Stimulated activated CD4-positive, alpha-beta T cell treated with anti-CD3 and anti-CD28 coated beads, TNF-alpha, amount 100 ng/mL, for 48 hours (primary cell): Measurements from ENCODE around the gene DOCK1.
A peak's percentile ranks its signal among the peaks of the same experiment; 100 is the strongest.

Experiments used
- DNase-seq, 3 donors: peaks; one replicate each; pipeline ENCODE4 v3.0.0-alpha.2; 2020; ENCODE audit warnings: low read depth in 3 of 3

Gene DOCK1

DNA sequence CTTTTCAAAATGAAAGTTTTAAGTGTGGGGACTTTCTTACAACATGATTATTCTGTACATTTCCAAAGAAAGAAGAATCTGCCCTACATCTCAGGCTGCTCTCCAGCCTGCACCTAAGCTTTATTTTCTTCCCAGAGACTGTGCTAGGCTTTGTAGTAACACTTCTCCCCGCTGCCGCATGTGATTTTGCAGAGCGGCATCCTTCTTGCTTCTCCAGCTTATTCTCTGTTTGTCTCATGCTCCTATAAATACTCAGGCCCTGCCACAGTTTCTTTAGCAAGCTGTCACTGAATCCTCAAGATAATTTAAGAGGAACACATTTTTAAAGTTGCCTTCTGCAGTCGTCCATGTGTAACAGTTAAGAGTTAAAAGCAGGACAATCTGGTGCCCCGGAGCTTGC lies 237.6 kb downstream of the DOCK1 start:
- no peak for DNase-seq

- no peak for DNase-seq
These were observed 239.9 kb downstream of the DOCK1 start for GRCh38 chr10:127145173-127145572.

DNA sequence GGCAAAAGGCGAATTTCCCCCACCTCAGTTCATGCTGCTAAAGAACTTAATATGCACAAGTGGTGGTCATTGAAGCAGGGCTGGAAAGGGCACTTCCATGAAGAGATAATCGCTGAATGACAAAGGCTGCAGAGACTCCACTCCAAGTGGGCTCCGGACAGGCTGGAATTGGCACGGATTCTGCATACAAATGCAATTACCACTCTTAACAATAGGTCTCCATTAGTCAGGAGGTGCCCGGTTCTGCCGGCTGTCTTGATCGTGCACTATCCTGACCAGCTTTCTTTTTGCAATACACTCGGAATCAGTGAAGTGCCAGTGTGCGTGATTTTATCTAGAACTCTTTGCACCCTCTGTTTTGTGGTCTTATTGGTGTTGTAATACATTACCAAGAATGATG lies 241.4 kb downstream of the DOCK1 start:
- DNase-seq, result no peak

DNA sequence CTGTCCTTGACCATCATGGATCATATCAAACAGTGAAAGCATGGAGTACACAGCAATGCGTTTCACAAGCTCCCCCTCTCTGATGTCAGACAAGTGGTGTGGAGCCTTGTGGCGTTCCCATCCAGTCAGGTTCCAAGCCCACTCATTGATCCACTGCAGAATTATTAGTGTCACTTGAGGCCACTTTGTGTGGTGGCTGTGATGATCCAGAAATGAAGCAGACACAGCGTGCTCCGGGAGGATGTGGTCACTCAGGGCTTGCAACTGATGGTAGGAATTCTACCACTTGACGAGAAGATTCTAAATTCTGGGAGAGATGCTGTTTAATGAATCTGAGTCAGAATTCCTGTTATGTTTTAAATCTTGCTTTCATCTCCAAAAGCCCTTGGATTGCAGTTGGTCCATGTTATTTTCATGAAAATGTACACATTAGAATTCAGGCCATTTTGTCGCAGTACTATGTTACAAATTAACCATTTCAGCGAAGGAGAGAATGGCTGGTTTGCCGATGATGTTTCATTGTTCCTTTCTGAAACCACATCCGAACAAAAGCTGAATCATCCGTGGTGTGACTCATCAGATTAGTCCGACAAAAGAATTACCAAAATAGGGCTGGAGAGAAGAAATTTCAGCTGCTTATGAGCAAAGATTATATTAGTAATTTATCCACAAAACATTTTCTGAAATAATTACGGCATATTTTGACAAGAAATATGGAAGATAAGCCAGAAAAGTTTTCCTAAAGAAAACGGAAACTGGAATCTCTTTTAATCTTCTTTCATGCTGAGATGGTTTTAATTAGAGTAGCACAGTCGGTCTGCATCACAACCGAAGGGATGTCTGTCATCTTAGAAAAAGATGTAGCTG lies 243.1 kb downstream of the DOCK1 start:
- DNase-seq, result peak in 1 of 3 donors; percentile 2

DNA sequence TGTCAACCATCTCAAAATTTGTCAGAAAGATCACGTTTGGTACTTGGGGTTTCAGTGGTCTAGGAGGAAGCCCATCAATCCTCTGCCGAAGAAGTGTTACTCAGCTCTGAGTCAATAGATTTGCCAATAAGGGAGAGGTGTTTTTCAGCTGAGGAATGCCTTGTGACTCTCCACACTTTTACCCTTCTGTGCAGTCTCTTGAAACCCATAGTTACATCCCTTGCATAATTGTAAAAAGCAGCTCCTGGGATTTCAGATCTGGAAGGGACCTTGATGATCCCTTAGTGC lies 243.6 kb downstream of the DOCK1 start:
- no peak for DNase-seq

DNA sequence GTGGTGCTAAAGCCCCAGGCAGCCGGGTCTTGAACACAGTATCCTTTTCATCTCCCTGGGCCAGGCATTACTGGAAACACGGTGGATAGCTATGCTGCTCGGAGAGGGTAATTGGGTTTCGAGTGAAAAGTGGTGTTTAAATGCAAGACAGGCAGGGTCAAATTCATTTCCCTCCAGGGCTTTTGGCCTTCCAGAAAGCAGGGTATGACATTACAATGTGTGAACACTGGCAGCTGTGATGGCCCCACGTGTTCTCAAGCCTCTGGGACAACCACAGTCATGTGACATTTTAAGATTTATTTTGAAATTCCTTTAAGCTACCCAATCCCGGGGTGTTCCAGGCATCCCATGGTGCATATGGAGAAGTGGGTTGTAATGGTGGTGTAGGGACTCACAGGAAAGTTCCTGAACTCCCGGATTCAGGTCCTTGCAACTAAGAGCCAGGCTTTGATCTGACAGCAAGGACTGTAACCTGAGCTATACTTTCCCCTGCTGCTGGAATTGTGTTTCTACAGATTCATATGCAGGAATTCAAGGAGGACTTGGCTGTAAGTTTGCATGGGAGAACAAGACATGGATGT lies 244.4 kb downstream of the DOCK1 start:
- no peak for DNase-seq

- DNase-seq, result no peak
These were observed 244.9 kb downstream of the DOCK1 start for GRCh38 chr10:127150136-127150535.

GRCh38 chr10:127151541-127151940 lies 246.3 kb downstream of the DOCK1 start:
- DNase-seq, result no peak

DNA sequence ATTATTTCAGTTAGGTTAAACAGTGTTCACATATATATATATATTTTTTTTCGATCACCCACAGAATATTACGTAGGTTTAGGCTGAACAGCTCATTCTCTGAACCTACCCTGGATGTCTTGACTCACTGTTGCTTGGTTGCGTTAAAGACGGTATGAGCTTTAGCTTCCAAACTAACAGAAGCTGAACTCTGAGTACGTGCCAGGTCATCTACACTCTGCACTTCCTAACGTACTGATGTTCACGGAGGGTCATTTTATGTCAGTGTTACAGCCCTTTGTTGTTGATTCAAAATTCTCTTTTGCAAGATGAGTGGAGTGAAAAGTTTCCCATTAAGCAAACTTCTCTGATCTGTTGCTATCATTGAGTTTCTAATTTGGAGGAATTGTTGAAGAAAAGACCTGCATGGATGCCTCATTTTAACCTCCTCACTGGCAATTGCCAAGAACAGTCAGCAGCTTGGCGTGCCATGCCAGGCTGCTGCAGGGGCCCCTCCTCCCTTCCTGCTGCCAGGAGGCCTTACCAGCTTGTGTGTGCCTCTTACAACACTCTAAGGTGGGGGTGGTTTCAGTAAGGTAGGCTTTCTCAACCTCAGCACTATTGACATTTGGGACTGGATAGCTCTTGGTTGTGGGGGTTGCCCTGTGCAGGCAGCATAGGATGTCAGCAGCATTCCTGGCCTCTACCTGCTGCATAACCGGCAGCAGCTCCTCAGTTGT lies 246.9 kb downstream of the DOCK1 start:
- no peak for DNase-seq

GRCh38 chr10:127153181-127153580 lies 248.0 kb downstream of the DOCK1 start:
- no peak for DNase-seq

DNA sequence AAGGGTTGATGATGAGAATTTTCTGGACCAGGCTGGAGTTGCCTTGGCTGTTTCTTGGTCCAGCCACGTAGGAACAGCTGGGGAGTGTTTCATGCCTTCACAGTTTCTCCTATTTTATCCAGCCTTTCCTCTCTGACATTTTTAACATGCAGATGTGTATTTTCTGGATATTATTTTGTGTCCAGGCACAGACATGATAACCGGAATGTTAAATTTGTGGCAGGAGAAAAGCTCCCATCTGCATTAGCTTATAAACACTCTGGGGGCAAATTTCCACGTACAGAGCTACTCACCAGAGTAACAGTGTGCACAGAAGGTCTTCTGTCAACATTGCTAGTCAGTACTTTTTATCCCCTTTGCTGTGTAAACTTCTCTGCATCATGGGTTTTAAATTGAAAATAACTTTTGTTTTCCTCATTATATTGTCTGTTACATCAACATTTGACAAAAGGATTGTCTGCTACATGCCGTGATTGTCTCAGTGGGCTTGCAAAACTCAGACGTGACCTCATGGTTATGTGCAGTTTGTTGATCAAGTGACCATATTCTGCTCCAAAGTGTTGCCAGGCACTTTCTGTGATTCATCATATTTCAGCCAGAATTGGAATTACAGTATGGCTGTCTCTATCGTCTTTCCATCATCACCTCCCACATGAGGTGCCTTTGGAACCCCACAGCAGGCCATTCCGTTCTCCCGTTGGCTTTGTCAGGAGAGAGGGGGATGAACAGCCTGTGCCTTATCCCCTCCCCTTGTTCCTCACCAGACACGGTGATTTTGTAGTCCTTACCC lies 249.8 kb downstream of the DOCK1 start:
- no peak for DNase-seq

- no peak for DNase-seq
These were observed 251.9 kb downstream of the DOCK1 start for GRCh38 chr10:127157089-127157488.

- DNase-seq, result no peak
These were observed 252.4 kb downstream of the DOCK1 start for GRCh38 chr10:127157506-127158200.

DNA sequence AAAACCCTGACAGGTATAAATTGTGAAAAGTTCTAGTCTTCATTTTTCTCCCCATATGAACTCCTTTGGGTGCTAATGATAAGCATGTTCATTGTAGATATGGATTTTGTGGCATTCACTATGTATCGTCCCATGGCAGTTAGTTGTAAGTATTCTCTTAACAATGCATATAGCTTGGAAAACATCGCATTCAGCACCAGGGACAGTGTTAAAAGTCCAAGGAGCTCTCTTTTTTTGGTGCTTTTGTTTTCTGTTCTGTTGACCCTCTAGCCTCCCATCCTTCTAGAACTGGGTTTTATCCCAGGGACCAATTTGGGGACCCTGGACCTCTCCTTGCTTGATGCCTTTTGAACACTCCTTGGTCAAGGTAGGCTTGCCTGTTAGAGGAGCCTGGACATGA lies 253.4 kb downstream of the DOCK1 start:
- no peak for DNase-seq

DNA sequence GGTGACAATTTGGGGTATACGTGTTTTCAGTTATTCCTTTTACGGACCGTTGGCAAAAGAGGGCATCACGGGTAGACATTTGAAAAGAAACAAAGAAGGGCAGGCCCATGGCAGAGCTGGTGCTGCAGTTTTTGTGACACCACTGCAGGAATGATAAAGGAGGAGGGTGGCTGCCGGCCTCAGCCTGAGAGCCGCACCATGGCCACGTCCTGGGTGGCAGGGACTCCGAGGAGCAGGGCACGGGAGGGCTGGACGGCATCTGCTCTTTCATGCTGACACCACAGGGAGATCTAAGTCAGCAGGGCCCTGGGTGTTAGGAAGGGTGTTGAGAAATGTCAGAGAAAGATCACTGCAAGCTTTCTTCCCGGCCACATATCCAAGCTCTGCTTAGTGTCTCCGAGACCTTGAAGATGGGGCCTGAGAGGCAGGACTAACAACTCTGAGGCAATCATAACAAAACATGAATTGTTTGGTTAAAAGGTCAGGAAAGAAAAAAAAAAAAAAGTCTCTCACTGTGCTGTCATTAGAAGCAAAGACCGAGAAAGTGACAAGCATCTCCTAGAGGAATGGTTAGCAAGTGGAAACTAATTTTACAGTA lies 254.5 kb downstream of the DOCK1 start:
- no peak for DNase-seq

GRCh38 chr10:127161482-127161881 lies 256.3 kb downstream of the DOCK1 start:
- no peak for DNase-seq

- no peak for DNase-seq
These were observed 257.6 kb downstream of the DOCK1 start for GRCh38 chr10:127162841-127163240.

DNA sequence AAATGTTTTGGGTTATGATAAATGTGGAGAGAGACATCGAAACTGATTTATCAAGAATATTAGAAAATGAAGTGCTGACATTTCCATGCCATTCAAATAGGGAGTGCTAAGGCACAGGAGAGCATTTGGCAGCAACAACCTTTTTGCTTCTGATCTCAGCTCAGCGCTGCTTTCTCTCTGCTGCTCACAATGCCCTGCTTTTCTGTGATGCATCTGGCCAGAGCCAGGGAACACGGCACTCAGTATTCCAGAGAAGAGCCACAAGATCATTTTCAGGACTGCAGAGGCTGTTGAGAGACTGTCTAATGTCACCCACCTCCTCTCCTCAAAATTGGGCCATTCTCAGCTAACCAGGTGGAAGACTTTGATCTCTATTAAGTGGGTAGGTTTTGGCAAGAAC lies 263.0 kb downstream of the DOCK1 start:
- no peak for DNase-seq

DNA sequence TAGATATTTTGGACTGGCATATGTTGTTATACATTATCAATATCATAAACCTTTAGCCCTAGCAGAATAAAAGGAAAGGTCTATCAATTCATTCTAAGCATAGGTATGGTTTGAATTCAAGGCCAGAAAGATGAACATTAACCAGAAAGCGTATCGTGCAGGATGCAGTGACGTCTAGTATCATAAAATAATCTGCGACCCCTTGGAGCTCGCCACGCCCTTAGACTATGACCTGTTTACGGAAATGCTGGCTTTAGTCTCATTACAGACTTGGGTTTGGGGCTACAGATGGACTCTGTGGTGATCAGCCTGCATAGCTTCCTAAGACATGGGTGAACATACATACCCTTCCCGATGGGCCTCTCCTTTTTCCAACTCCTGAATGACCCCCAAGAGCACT lies 269.6 kb downstream of the DOCK1 start:
- no peak for DNase-seq

- DNase-seq, result no peak
These were observed 270.3 kb downstream of the DOCK1 start for GRCh38 chr10:127175357-127176110.

DNA sequence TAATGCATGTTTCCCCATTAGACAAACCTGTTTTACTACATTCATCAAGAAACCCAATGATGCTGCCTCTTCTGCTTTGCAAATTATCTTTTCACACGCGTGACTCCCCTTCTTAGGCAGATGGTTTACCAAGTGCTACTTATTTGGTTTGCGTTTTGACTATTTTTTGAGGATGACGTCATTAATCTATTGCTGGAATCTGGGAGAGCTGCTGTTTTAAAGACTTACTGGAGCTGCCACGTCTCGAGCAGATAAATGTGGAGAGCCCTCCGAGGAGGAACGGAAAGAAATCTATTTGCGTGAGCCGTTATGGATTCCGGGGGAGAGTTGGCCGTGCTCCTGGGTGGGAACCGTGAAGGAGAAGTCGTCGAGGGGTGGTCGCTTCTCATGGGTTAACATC lies 271.4 kb downstream of the DOCK1 start:
- no peak for DNase-seq
